Stimulated activated memory B cell treated with anti-CD40 and anti-IgM and Interleukin-4, amounts not matched to agents 10 μg/mL and 1 μg/mL and 100 μg/mL, for 72 hours (primary cell): Measurements from ENCODE around the gene DKC1.

Experiments used
- ATAC-seq: fragments of 150-1000 bp; cut with Tn5 transposase; 2 replicates; pipeline ENCODE4 v1.10.0; 2021
- H3K27ac Mint-ChIP-seq: one replicate; pipeline ENCODE4 v1.8.0; 2022; ENCODE audit warnings: mild to moderate bottlenecking, mixed read lengths
- H3K27me3 Mint-ChIP-seq: one replicate; pipeline ENCODE4 v1.8.0; 2022; ENCODE audit warnings: mixed read lengths
- H3K36me3 Mint-ChIP-seq: one replicate; pipeline ENCODE4 v1.8.0; 2022; ENCODE audit warnings: mixed read lengths
- H3K4me1 Mint-ChIP-seq: one replicate; pipeline ENCODE4 v1.8.0; 2022; ENCODE audit warnings: mixed read lengths
- H3K4me3 Mint-ChIP-seq: one replicate; pipeline ENCODE4 v1.8.0; 2022; ENCODE audit warnings: mild to moderate bottlenecking, moderate library complexity, mixed read lengths
- H3K9me3 Mint-ChIP-seq: one replicate; pipeline ENCODE4 v1.8.0; 2022; ENCODE audit warnings: mixed read lengths

The DKC1 gene

GRCh38 chrX:154762537-154763296 is at the start of gene DKC1:
Gene DKC1 (plus strand): TSS chrX:154762864. CDS start chrX:154762966, 102 bp downstream.
- peak within 1 kb of the TSS; percentile 91 for H3K4me3 Mint-ChIP-seq
- H3K4me1 Mint-ChIP-seq = peaks cover 8% of the 10 kb centered on the region
- peaks cover 15% of the 10 kb centered on the region for H3K36me3 Mint-ChIP-seq
- H3K9me3 Mint-ChIP-seq = no peaks in the 10 kb centered on the region
- peak; percentile 94 for ATAC-seq
- peak within 1 kb of the TSS; percentile 94 for H3K27ac Mint-ChIP-seq
- no peaks in the 10 kb centered on the region for H3K27me3 Mint-ChIP-seq

GRCh38 chrX:154714925-154715324 is 47.7 kb upstream of the DKC1 start:
- H3K4me3 Mint-ChIP-seq = no peak overlapping the region
- H3K27ac Mint-ChIP-seq = no peak overlapping the region
- H3K27me3 Mint-ChIP-seq = no peaks in the 10 kb centered on the region
- peak; percentile 60 for ATAC-seq
- no peaks in the 10 kb centered on the region for H3K9me3 Mint-ChIP-seq
- H3K36me3 Mint-ChIP-seq = peaks cover 19% of the 10 kb centered on the region
- peaks cover 38% of the 10 kb centered on the region for H3K4me1 Mint-ChIP-seq

GRCh38 chrX:154715825-154716224 is 46.8 kb upstream of the DKC1 start:
- Mint-ChIP-seq H3K4me1 (peaks cover 37% of the 10 kb centered on the region), H3K36me3 (peaks cover 18% of the 10 kb centered on the region), H3K4me3 (no peak overlapping the region), H3K27ac (no peak overlapping the region), H3K9me3 (no peaks in the 10 kb centered on the region), H3K27me3 (no peaks in the 10 kb centered on the region)
- ATAC-seq = no peak

- Mint-ChIP-seq H3K9me3 (no peaks in the 10 kb centered on the region), H3K36me3 (peaks cover 4% of the 10 kb centered on the region), H3K27ac (no peak overlapping the region), H3K27me3 (no peaks in the 10 kb centered on the region), H3K4me1 (peaks cover 27% of the 10 kb centered on the region), H3K4me3 (no peak overlapping the region)
- no peak for ATAC-seq
Measured at GRCh38 chrX:154717824-154718223, 44.8 kb upstream of the DKC1 start.

- H3K36me3 Mint-ChIP-seq = peaks cover 5% of the 10 kb centered on the region
- H3K27ac Mint-ChIP-seq = peak overlapping the region; percentile 42
- H3K27me3 Mint-ChIP-seq = no peaks in the 10 kb centered on the region
- H3K4me3 Mint-ChIP-seq = peak overlapping the region; percentile 6
- H3K4me1 Mint-ChIP-seq = peaks cover 29% of the 10 kb centered on the region
- no peaks in the 10 kb centered on the region for H3K9me3 Mint-ChIP-seq
- ATAC-seq = no peak
Measured at GRCh38 chrX:154718616-154719015, 44.0 kb upstream of the DKC1 start.

GRCh38 chrX:154719132-154719675 is 43.5 kb upstream of the DKC1 start:
- peaks cover 5% of the 10 kb centered on the region for H3K36me3 Mint-ChIP-seq
- H3K4me3 Mint-ChIP-seq = peak overlapping the region; percentile 6
- H3K9me3 Mint-ChIP-seq = no peaks in the 10 kb centered on the region
- H3K27me3 Mint-ChIP-seq = no peaks in the 10 kb centered on the region
- ATAC-seq = no peak
- peak overlapping the region; percentile 42 for H3K27ac Mint-ChIP-seq
- peaks cover 29% of the 10 kb centered on the region for H3K4me1 Mint-ChIP-seq

GRCh38 chrX:154720067-154720466 is 42.6 kb upstream of the DKC1 start:
- Mint-ChIP-seq H3K4me1 (peaks cover 37% of the 10 kb centered on the region), H3K27me3 (no peaks in the 10 kb centered on the region)
- ATAC-seq = no peak

GRCh38 chrX:154721155-154721554 is 41.5 kb upstream of the DKC1 start:
- Mint-ChIP-seq H3K9me3 (no peaks in the 10 kb centered on the region), H3K27ac (no peak overlapping the region), H3K4me1 (peaks cover 48% of the 10 kb centered on the region), H3K36me3 (peaks cover 5% of the 10 kb centered on the region), H3K27me3 (no peaks in the 10 kb centered on the region), H3K4me3 (no peak overlapping the region)
- no peak for ATAC-seq

More at GRCh38 chrX:154720067-154720466, 42.6 kb upstream of the DKC1 start:
- Mint-ChIP-seq H3K9me3 (no peaks in the 10 kb centered on the region), H3K36me3 (peaks cover 5% of the 10 kb centered on the region), H3K27ac (no peak overlapping the region), H3K4me3 (no peak overlapping the region)

- H3K27me3 Mint-ChIP-seq = no peaks in the 10 kb centered on the region
- H3K9me3 Mint-ChIP-seq = no peaks in the 10 kb centered on the region
- ATAC-seq = no peak
- peaks cover 45% of the 10 kb centered on the region for H3K4me1 Mint-ChIP-seq
- H3K27ac Mint-ChIP-seq = no peak overlapping the region
- no peak overlapping the region for H3K4me3 Mint-ChIP-seq
- H3K36me3 Mint-ChIP-seq = peaks cover 5% of the 10 kb centered on the region
Measured at GRCh38 chrX:154724993-154725756, 37.5 kb upstream of the DKC1 start.

- Mint-ChIP-seq H3K27ac (no peak overlapping the region), H3K36me3 (peaks cover 15% of the 10 kb centered on the region), H3K9me3 (no peaks in the 10 kb centered on the region), H3K4me1 (peaks cover 56% of the 10 kb centered on the region), H3K4me3 (no peak overlapping the region), H3K27me3 (no peaks in the 10 kb centered on the region)
- no peak for ATAC-seq
Measured at GRCh38 chrX:154727418-154727817, 35.2 kb upstream of the DKC1 start.

GRCh38 chrX:154727871-154728270 is 34.8 kb upstream of the DKC1 start:
- no peak overlapping the region for H3K4me3 Mint-ChIP-seq

GRCh38 chrX:154728431-154729190 is 34.1 kb upstream of the DKC1 start:
- H3K4me1 Mint-ChIP-seq = peaks cover 49% of the 10 kb centered on the region
- no peaks in the 10 kb centered on the region for H3K9me3 Mint-ChIP-seq
- H3K27me3 Mint-ChIP-seq = no peaks in the 10 kb centered on the region
- H3K4me3 Mint-ChIP-seq = no peak overlapping the region
- no peak overlapping the region for H3K27ac Mint-ChIP-seq
- no peak for ATAC-seq
- peaks cover 10% of the 10 kb centered on the region for H3K36me3 Mint-ChIP-seq

More at GRCh38 chrX:154727871-154728270, 34.8 kb upstream of the DKC1 start:
- Mint-ChIP-seq H3K27ac (no peak overlapping the region), H3K36me3 (peaks cover 14% of the 10 kb centered on the region), H3K9me3 (no peaks in the 10 kb centered on the region), H3K27me3 (no peaks in the 10 kb centered on the region), H3K4me1 (peaks cover 56% of the 10 kb centered on the region)
- no peak for ATAC-seq

GRCh38 chrX:154729439-154729838 is 33.2 kb upstream of the DKC1 start:
- Mint-ChIP-seq H3K4me3 (no peak overlapping the region), H3K27ac (no peak overlapping the region), H3K27me3 (no peaks in the 10 kb centered on the region), H3K9me3 (no peaks in the 10 kb centered on the region), H3K36me3 (peaks cover 10% of the 10 kb centered on the region), H3K4me1 (peaks cover 53% of the 10 kb centered on the region)
- no peak for ATAC-seq

GRCh38 chrX:154730253-154730891 is 32.3 kb upstream of the DKC1 start:
- H3K27me3 Mint-ChIP-seq = no peaks in the 10 kb centered on the region
- H3K36me3 Mint-ChIP-seq = peaks cover 10% of the 10 kb centered on the region
- ATAC-seq = no peak
- H3K9me3 Mint-ChIP-seq = no peaks in the 10 kb centered on the region
- peak overlapping the region; percentile 12 for H3K27ac Mint-ChIP-seq
- no peak overlapping the region for H3K4me3 Mint-ChIP-seq
- peaks cover 48% of the 10 kb centered on the region for H3K4me1 Mint-ChIP-seq
